22Rv1 (cell line): Measurements from ENCODE around the gene RFT1.

Experiments
- H3K27ac ChIP-seq: fragments of 450-650 bp; 2 replicates; pipeline ENCODE4 v1.5.1; 2017
- CTCF ChIP-seq: fragments of 450-650 bp; IDR thresholded peaks from 2 replicates; pipeline ENCODE4 v1.5.1; 2017; ENCODE audit warnings: mild to moderate bottlenecking
- ZFX ChIP-seq: fragments of 450-650 bp; IDR thresholded peaks from 2 replicates; pipeline ENCODE4 v1.6.1; 2017; ENCODE audit warnings: antibody characterized with exemption, borderline replicate concordance

The RFT1 gene

GRCh38 chr3:53130179-53131061 is at the start of gene RFT1:
Gene RFT1 (minus strand): TSS chr3:53130435. CDS start chr3:53130400, 35 bp downstream.
- peak within 1 kb of the TSS; percentile 71 for H3K27ac ChIP-seq
- TF ChIP-seq ZFX, result no peak
- peak; percentile 4; the same call in 1 of the 2 replicates for TF ChIP-seq CTCF

GRCh38 chr3:53179580-53179979 is 49.3 kb upstream of the RFT1 start:
- H3K27ac ChIP-seq, result no peak overlapping the region
- no peak for TF ChIP-seq CTCF
- no peak for TF ChIP-seq ZFX

GRCh38 chr3:53178246-53178645 is 48.0 kb upstream of the RFT1 start:
- no peak overlapping the region for H3K27ac ChIP-seq
- no peak for TF ChIP-seq CTCF
- no peak for TF ChIP-seq ZFX

GRCh38 chr3:53175613-53176540 is 45.6 kb upstream of the RFT1 start:
- TF ChIP-seq ZFX (no peak), CTCF (no peak)
- no peak overlapping the region for H3K27ac ChIP-seq

GRCh38 chr3:53174346-53175250 is 44.4 kb upstream of the RFT1 start:
- no peak overlapping the region for H3K27ac ChIP-seq
- TF ChIP-seq CTCF (no peak), ZFX (no peak)

- no peak overlapping the region for H3K27ac ChIP-seq
- TF ChIP-seq CTCF (no peak), ZFX (no peak)
Measured at GRCh38 chr3:53173107-53173506, 42.9 kb upstream of the RFT1 start.
